ENCODE data around the gene POTEF.
"Not testable (repeated sequence)": the region's sequence is repeated elsewhere in the genome, so short reads cannot be mapped to it uniquely, and the experiment has no call there.

GRCh38 chr2:130048422-130048821, 80.6 kb downstream of the POTEF start:
- not testable (repeated sequence) for TF ChIP-seq POLR2A (IDR thresholded peaks at IDR 0.05; ENCODE audit: low read length); CTCF (IDR thresholded peaks at IDR 0.05); NR3C1 (IDR thresholded peaks at IDR 0.05); FOXS1 (CRISPR knock-in tag; IDR thresholded peaks at IDR 0.05); ELK1 (IDR thresholded peaks at IDR 0.05; ENCODE audit: low read depth, low read length); ESRRA (IDR thresholded peaks at IDR 0.05; ENCODE audit: borderline replicate concordance, low read length); MAZ (IDR thresholded peaks at IDR 0.05; ENCODE audit: borderline replicate concordance, low read depth, low read length); EP300 (IDR thresholded peaks at IDR 0.05); ZFP36 (IDR thresholded peaks at IDR 0.05; ENCODE audit: borderline replicate concordance, partially characterized antibody); MAX (IDR thresholded peaks at IDR 0.05); RAD21 (conservative IDR thresholded peaks at IDR 0.05 in 1 of 2, IDR thresholded peaks at IDR 0.05 in 1 of 2)

Measured in A549 (cell line).